H1 (cell line): Measurements from ENCODE around the gene RASSF5. TPM values are rescaled to one million over a fixed set of nuclear protein-coding genes. Genes with fewer than 3 reads are reported as not detected.

Experiments
- CTCF ChIA-PET: fragments of 300-600 bp; sonication (Branson Sonifier 250); formaldehyde crosslinking; loops from one replicate; lab custom pipeline; 2021; ENCODE audit not compliant: partially characterized antibody; lab: Charles Lee
- POLR2A ChIA-PET: fragments of 300-600 bp; sonication (Branson Sonifier 250); formaldehyde crosslinking; loops from one replicate; lab custom pipeline; 2021; ENCODE audit warnings: inconsistent platforms; ENCODE audit not compliant: partially characterized antibody; lab: Charles Lee
- DNase-seq, 2 experiments: peaks; one replicate each; pipeline versions ENCODE4 v3.0.0 to v3.0.0-alpha.2; 2010 to 2022; ENCODE audit warnings: low spot score in 2 of 2, low read depth in 1 of 2, mixed read lengths in 1 of 2
- FAIRE-seq: peaks from 2 replicates; lab custom pipeline; 2011; peaks lifted over from hg19 to GRCh38; lab: Jason Lieb, UNC
- H2AFZ ChIP-seq: 2 replicates; pipeline ENCODE4 v1.8.1; 2012; ENCODE audit warnings: low read length, inconsistent platforms
- H2AK5ac ChIP-seq: 2 replicates; pipeline ENCODE4 v1.6.1; 2013; ENCODE audit warnings: low read depth, low read length
- H2BK120ac ChIP-seq: replicated peaks from 2 replicates; pipeline ENCODE3; 2013; ENCODE audit warnings: low read depth, low read length, inconsistent platforms
- H2BK12ac ChIP-seq: 2 replicates; pipeline ENCODE4 v1.6.1; 2013; ENCODE audit warnings: low read depth, low read length
- H2BK15ac ChIP-seq: 2 replicates; pipeline ENCODE4 v1.6.1; 2013; ENCODE audit warnings: low read length
- H2BK20ac ChIP-seq: 2 replicates; pipeline ENCODE4 v1.6.1; 2013; ENCODE audit warnings: low read length
- H2BK5ac ChIP-seq: 2 replicates; pipeline ENCODE4 v1.6.1; 2013; ENCODE audit warnings: low read depth, low read length
- H3K14ac ChIP-seq: 2 replicates; pipeline ENCODE4 v1.6.1; 2013; ENCODE audit warnings: inconsistent platforms; ENCODE audit not compliant: insufficient read length
- H3K18ac ChIP-seq: 2 replicates; pipeline ENCODE4 v1.6.1; 2013; ENCODE audit warnings: low read length; ENCODE audit errors: extremely low read depth
- H3K23ac ChIP-seq: 2 replicates; pipeline ENCODE4 v1.6.1; 2013; ENCODE audit warnings: inconsistent platforms; ENCODE audit not compliant: insufficient read length
- H3K23me2 ChIP-seq: 2 replicates; pipeline ENCODE4 v1.6.1; 2013; ENCODE audit warnings: low read depth, low read length
- H3K27ac ChIP-seq: 2 replicates; pipeline ENCODE4 v1.6.1; 2011; ENCODE audit warnings: low read depth, low read length, inconsistent platforms
- H3K27me3 ChIP-seq, 4 experiments: replicated peaks in 1 of 4; 1 replicate in 1 of 4; 2 replicates in 3 of 4; pipeline versions ENCODE4 v1.6.1 to v1.8.1; 2011 to 2013; ENCODE audit warnings: low read length in 3 of 4, mild to moderate bottlenecking in 3 of 4, inconsistent platforms in 2 of 4, mixed read lengths in 2 of 4, moderate library complexity in 1 of 4; ENCODE audit not compliant: control insufficient read depth in 3 of 4, insufficient read depth in 3 of 4; ENCODE audit errors: extremely low read depth in 1 of 4
- H3K36me3 ChIP-seq, 4 experiments: 2 replicates each; pipeline versions ENCODE4 v1.6.1 to v1.8.1; 2011 to 2013; ENCODE audit warnings: mild to moderate bottlenecking in 4 of 4, low read length in 3 of 4, moderate library complexity in 2 of 4, control low read depth in 1 of 4, inconsistent platforms in 1 of 4; ENCODE audit not compliant: insufficient read depth in 4 of 4, control insufficient read depth in 2 of 4
- H3K4ac ChIP-seq: replicated peaks from 2 replicates; pipeline ENCODE3; 2013; ENCODE audit warnings: low read length, low read depth, mixed read lengths, inconsistent platforms; ENCODE audit not compliant: insufficient read length
- H3K4me1 ChIP-seq, 4 experiments: replicated peaks in 1 of 4; 1 replicate in 1 of 4; 2 replicates in 3 of 4; pipeline versions ENCODE4 v1.6.1 to v1.8.1; 2011 to 2013; ENCODE audit warnings: low read length in 3 of 4, inconsistent platforms in 2 of 4, mixed read lengths in 1 of 4; ENCODE audit not compliant: insufficient read depth in 4 of 4, control insufficient read depth in 3 of 4
- H3K4me2 ChIP-seq, 2 experiments: 2 replicates each; pipeline versions ENCODE4 v1.6.1 to v1.8.1; 2011 to 2013; ENCODE audit warnings: low read depth in 2 of 2, low read length in 2 of 2, control low read depth in 1 of 2, inconsistent platforms in 1 of 2, mild to moderate bottlenecking in 1 of 2; ENCODE audit not compliant: insufficient read depth in 1 of 2
- H3K4me3 ChIP-seq, 4 experiments: fragments of 200-600, 300-600 bp in 1 of 4; sonication (generic), shearing (Covaris generic), sonication (Bioruptor Twin) in 1 of 4; 2 replicates each; pipeline versions ENCODE4 v1.5.1 to v1.8.1; 2011 to 2016; ENCODE audit warnings: low read length in 4 of 4, low read depth in 3 of 4, control low read depth in 2 of 4, inconsistent platforms in 2 of 4, mild to moderate bottlenecking in 2 of 4, mixed read lengths in 1 of 4, moderate library complexity in 1 of 4; ENCODE audit not compliant: insufficient read depth in 2 of 4; ENCODE audit errors: extremely low read depth in 1 of 4
- H3K56ac ChIP-seq: replicated peaks from 2 replicates; pipeline ENCODE3; 2013; ENCODE audit warnings: low read depth, mild to moderate bottlenecking, mixed read lengths, low read length, inconsistent platforms; ENCODE audit not compliant: insufficient read length
- H3K79me1 ChIP-seq: 2 replicates; pipeline ENCODE4 v1.6.1; 2013; ENCODE audit warnings: low read depth, low read length, control low read depth
- H3K79me2 ChIP-seq, 2 experiments: 2 replicates each; pipeline versions ENCODE4 v1.6.1 to v1.8.1; 2012 to 2013; ENCODE audit warnings: low read length in 2 of 2, mild to moderate bottlenecking in 2 of 2, inconsistent platforms in 1 of 2; ENCODE audit not compliant: insufficient read depth in 2 of 2, control insufficient read depth in 1 of 2
- H3K9ac ChIP-seq, 4 experiments: replicated peaks in 1 of 4; 1 replicate in 1 of 4; 2 replicates in 3 of 4; pipeline versions ENCODE4 v1.6.1 to v1.8.1; 2011 to 2013; ENCODE audit warnings: low read depth in 3 of 4, low read length in 3 of 4, control low read depth in 2 of 4, mild to moderate bottlenecking in 2 of 4, moderate library complexity in 2 of 4, inconsistent platforms in 1 of 4; ENCODE audit errors: extremely low read depth in 1 of 4
- H3K9me3 ChIP-seq, 2 experiments: 2 replicates each; pipeline versions ENCODE4 v1.6.1 to v1.8.1; 2012 to 2013; ENCODE audit warnings: mild to moderate bottlenecking in 2 of 2, moderate library complexity in 2 of 2, control low read depth in 1 of 2, inconsistent platforms in 1 of 2, low read depth in 1 of 2, low read length in 1 of 2, mixed read lengths in 1 of 2; ENCODE audit not compliant: insufficient read depth in 2 of 2
- H4K20me1 ChIP-seq, 2 experiments: replicated peaks in 1 of 2; 2 replicates each; pipeline versions ENCODE3 to v1.8.1; 2011 to 2013; ENCODE audit warnings: inconsistent platforms in 2 of 2, low read length in 2 of 2, mild to moderate bottlenecking in 1 of 2; ENCODE audit not compliant: insufficient read depth in 2 of 2, control insufficient read depth in 1 of 2
- H4K5ac ChIP-seq: 2 replicates; pipeline ENCODE4 v1.6.1; 2013; ENCODE audit warnings: low read length, low read depth, mixed read lengths, inconsistent platforms; ENCODE audit not compliant: insufficient read length
- H4K8ac ChIP-seq: 2 replicates; pipeline ENCODE4 v1.8.0; 2013; ENCODE audit warnings: mild to moderate bottlenecking, moderate library complexity, low read length, inconsistent platforms; ENCODE audit not compliant: insufficient read depth; ENCODE audit errors: extremely low read depth
- H4K91ac ChIP-seq: replicated peaks from 2 replicates; pipeline ENCODE3; 2013; ENCODE audit warnings: low read length, mixed read lengths, inconsistent platforms; ENCODE audit not compliant: insufficient read length
- POLR2A ChIP-seq, 2 experiments: IDR thresholded peaks; 1 replicate in 1 of 2; 2 replicates in 1 of 2; pipeline ENCODE4 v1.6.1; 2011; ENCODE audit warnings: low read depth in 2 of 2, low read length in 2 of 2, mild to moderate bottlenecking in 2 of 2; ENCODE audit errors: control extremely low read depth in 1 of 2
- RAD21 ChIP-seq, 2 experiments: IDR thresholded peaks in 1 of 2; conservative IDR thresholded peaks in 1 of 2; 2 replicates each; pipeline ENCODE4 v1.6.1; 2011; ENCODE audit warnings: low read depth in 2 of 2, low read length in 2 of 2, improper control_type of control experiment in 1 of 2, inconsistent platforms in 1 of 2, mild to moderate bottlenecking in 1 of 2, moderate library complexity in 1 of 2
- WGBS, 2 experiments: shearing (Covaris generic) in 1 of 2; methylation state at CpG; one replicate each; pipeline versions ENCODE4 v1.1.6 to v1.1.7; 2013 to 2015; ENCODE audit warnings: low lambda C conversion rate in 2 of 2, mixed read lengths in 2 of 2, inconsistent platforms in 1 of 2, low coverage in 1 of 2, missing lambda C conversion rate in 1 of 2; ENCODE audit not compliant: insufficient replicate concordance in 2 of 2, insufficient coverage in 1 of 2, insufficient read length in 1 of 2; ENCODE audit errors: extremely low coverage in 1 of 2, missing lambda C conversion rate in 1 of 2; 5-methylcytosine and 5-hydroxymethylcytosine counted together
- polyA plus RNA-seq, 7 experiments: library from polyadenylated mRNA; depleted of rRNA in 3 of 7; stranded (reverse) in 5 of 7; unstranded in 2 of 7; fragments of >200 nt in 5 of 7; fragments of 200-250 nt in 2 of 7; gene quantifications; 1 replicate in 5 of 7; 2 replicates in 1 of 7; 4 replicates in 1 of 7; pipeline versions ENCODE4 v1.2.1 to v1.2.3, GENCODE V29; 2011 to 2013; ENCODE audit warnings: missing spikeins in 2 of 7, mixed read lengths in 2 of 7
- total RNA-seq: library from RNA; stranded (reverse); fragmentation: NEBNext Ultra II Directional; extraction: Animal tissue kit (Norgen Biotek cat#: 25700); gene quantifications from 2 replicates; pipeline ENCODE4 v1.2.1, GENCODE V29; 2021
- TF ChIP-seq, protein P1 (sequence below), 3 experiments: IDR thresholded peaks; 1 replicate in 2 of 3; 2 replicates in 1 of 3; pipeline versions ENCODE4 v1.5.1 to v1.6.1; 2011; ENCODE audit warnings: low read length in 3 of 3, mild to moderate bottlenecking in 3 of 3, inconsistent platforms in 2 of 3, low read depth in 1 of 3, moderate library complexity in 1 of 3; ENCODE audit not compliant: insufficient read depth in 1 of 3; ENCODE audit errors: control extremely low read depth in 1 of 3

The RASSF5 gene
- total and polyA plus RNA-seq, 2 of the 8 experiments (the other 6 are each of a cell fraction or from before 2014, with no cell fraction given), result 0.82 to 1.8 TPM

DNA sequence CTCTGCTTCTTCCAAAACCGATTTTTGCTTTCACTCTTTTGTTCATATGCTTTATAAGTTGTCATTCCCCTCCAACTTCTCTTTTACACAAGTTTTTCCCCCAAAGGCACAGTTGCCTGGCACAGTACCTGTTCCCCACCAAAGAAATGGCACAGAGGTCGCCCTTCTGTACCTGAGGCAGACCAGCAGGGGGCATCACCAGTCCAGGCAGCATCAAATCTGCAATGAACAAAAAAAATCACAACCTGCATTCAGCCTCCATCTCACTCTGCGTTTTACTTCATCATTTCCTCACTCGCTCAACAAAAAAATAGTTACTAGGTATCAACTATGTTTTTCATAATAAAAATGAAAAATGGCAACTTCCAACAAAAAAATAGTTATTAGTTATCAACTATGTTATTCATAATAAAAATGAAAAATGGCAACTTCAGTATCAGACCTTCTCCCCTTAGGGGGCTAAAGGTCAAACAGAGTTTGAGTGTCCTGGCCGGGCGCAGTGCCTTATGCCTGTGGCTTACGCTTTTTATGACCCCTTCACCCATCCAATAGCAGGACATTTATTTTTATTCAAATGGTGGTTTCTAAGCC, 100.9 kb downstream of the RASSF5 start:
- Histone ChIP-seq H2BK12ac (no peak overlapping the region), H2AK5ac (no peak overlapping the region), H3K18ac (no peak overlapping the region), H2BK20ac (no peak overlapping the region), H3K4ac (no peak overlapping the region), H3K14ac (no peak overlapping the region), H3K36me3 (peaks cover 0 to 10% (median 1%) of the 10 kb centered on the region in 4 experiments; a peak in 4 of 8 replicates), H3K56ac (no peak overlapping the region), H3K79me1 (peaks cover 4% of the 10 kb centered on the region; the same call in 1 of the 2 replicates), H4K8ac (no peak overlapping the region), H4K5ac (no peak overlapping the region), H3K27me3 (no peaks in the 10 kb centered on the region), H4K20me1 (peaks cover 0 to 1% of the 10 kb centered on the region in 2 experiments), H3K9ac (no peak overlapping the region), H4K91ac (no peak overlapping the region), H3K4me3 (no peak overlapping the region), H3K23me2 (no peaks in the 10 kb centered on the region; the same call in 1 of the 2 replicates), H2BK120ac (no peak overlapping the region), H3K9me3 (no peaks in the 10 kb centered on the region), H2BK15ac (no peak overlapping the region), H3K27ac (no peak overlapping the region), H3K4me1 (peaks cover 0 to 6% (median 4%) of the 10 kb centered on the region in 4 experiments; a peak in 5 of 7 replicates), H3K23ac (no peak overlapping the region), H3K4me2 (no peak overlapping the region), H2AFZ (no peak overlapping the region), H3K79me2 (peaks cover 0 to 7% of the 10 kb centered on the region in 2 experiments; a peak in 1 of 4 replicates), H2BK5ac (no peak overlapping the region)
- 82 to 100% methylated on average over 2 to 7 of the region's 7 CpGs for WGBS, 2 experiments
- CTCF ChIA-PET, result interaction anchor here (0.5 to 11.0 kb wide), 26 partner anchors 8 to 303 kb away, joined by 3 to 140 read pairs (median 5); partner anchors contain the start of gene RASSF5
- no peak for TF ChIP-seq POLR2A (IDR thresholded peaks at IDR 0.05; ENCODE audit: control extremely low read depth in 1 of 2, low read depth in 2 of 2, low read length in 2 of 2)
- TF ChIP-seq, protein P1, sequence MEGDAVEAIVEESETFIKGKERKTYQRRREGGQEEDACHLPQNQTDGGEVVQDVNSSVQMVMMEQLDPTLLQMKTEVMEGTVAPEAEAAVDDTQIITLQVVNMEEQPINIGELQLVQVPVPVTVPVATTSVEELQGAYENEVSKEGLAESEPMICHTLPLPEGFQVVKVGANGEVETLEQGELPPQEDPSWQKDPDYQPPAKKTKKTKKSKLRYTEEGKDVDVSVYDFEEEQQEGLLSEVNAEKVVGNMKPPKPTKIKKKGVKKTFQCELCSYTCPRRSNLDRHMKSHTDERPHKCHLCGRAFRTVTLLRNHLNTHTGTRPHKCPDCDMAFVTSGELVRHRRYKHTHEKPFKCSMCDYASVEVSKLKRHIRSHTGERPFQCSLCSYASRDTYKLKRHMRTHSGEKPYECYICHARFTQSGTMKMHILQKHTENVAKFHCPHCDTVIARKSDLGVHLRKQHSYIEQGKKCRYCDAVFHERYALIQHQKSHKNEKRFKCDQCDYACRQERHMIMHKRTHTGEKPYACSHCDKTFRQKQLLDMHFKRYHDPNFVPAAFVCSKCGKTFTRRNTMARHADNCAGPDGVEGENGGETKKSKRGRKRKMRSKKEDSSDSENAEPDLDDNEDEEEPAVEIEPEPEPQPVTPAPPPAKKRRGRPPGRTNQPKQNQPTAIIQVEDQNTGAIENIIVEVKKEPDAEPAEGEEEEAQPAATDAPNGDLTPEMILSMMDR (IDR thresholded peaks at IDR 0.05; ENCODE audit: control extremely low read depth in 1 of 3, insufficient read depth in 1 of 3, low read depth in 1 of 3, low read length in 3 of 3), result peak; percentile 75 to 84 (median 77)
- TF ChIP-seq RAD21 (IDR thresholded peaks at IDR 0.05 in 1 of 2, conservative IDR thresholded peaks at IDR 0.05 in 1 of 2; ENCODE audit: low read depth in 2 of 2, low read length in 2 of 2), result peak; percentile 57 to 69
- peak in 1 of 2 experiments; percentile 60 for DNase-seq
- FAIRE-seq, result no peak
- POLR2A ChIA-PET, result interaction anchor here (0.6 to 2.2 kb wide), 2 partner anchors 56 to 869 kb away, joined by 4 to 5 read pairs; no protein-coding TSS in a partner anchor
